Measurements from ENCODE around the gene TLL2. TPM values are rescaled to one million over a fixed set of nuclear protein-coding genes. Genes with fewer than 3 reads are reported as not detected.

TLL2 gene
- total and polyA plus RNA-seq, 2 donors (not counting 3 experiments of a cell fraction or from before 2014, with no cell fraction given) = 0.03 to 0.20 TPM

GRCh38 chr10:96541921-96542320 is 28.2 kb upstream of the TLL2 start:
- Histone ChIP-seq H3K36me3 (ENCODE audit: control insufficient read depth in 2 of 2, extremely low read depth in 1 of 2, insufficient read depth in 2 of 2, low read length in 2 of 2) (peaks cover 0 to 12% of the 10 kb centered on the region in 2 experiments), H3K9ac (replicated peaks; ENCODE audit: extremely low read depth, insufficient read depth, low read length) (no peak overlapping the region), H3K4me3 (replicated peaks in 1 of 3; ENCODE audit: insufficient read depth in 1 of 3, low read depth in 1 of 3, low read length in 3 of 3) (no peak overlapping the region), H3K79me2 (ENCODE audit: control insufficient read depth, insufficient read depth, low read length) (peaks cover 52% of the 10 kb centered on the region), H3K27me3 (ENCODE audit: control insufficient read depth in 2 of 2, insufficient read depth in 2 of 2, low read length in 2 of 2) (no peaks in the 10 kb centered on the region), H3K4me1 (ENCODE audit: control insufficient read depth, extremely low read depth, insufficient read depth, low read length) (no peaks in the 10 kb centered on the region), H3K9me1 (replicated peaks; ENCODE audit: control insufficient read depth, extremely low read depth, insufficient read depth, low read length) (no peaks in the 10 kb centered on the region), H3K27ac (ENCODE audit: insufficient read depth, low read depth, low read length) (no peak overlapping the region), H2AFZ (ENCODE audit: low read depth, low read length) (no peak overlapping the region), H3K4me2 (ENCODE audit: insufficient read depth, low read length) (no peak overlapping the region), H4K20me1 (replicated peaks; ENCODE audit: control insufficient read depth, extremely low read depth, insufficient read depth, low read length) (no peaks in the 10 kb centered on the region), H3K9me3 (replicated peaks; ENCODE audit: control insufficient read depth, insufficient read depth, low read length) (no peaks in the 10 kb centered on the region)
- no peak for FAIRE-seq
- ChIA-PET CTCF (interaction anchor here (2.7 kb wide), 1 partner anchor 28 kb away, joined by 8 read pairs; the partner anchor contains the start of gene TLL2), POLR2A (no interaction called here)
- no peak for TF ChIP-seq CTCF (IDR thresholded peaks at IDR 0.05; ENCODE audit: extremely low read depth in 1 of 2, insufficient read depth in 1 of 2, low read depth in 1 of 2, low read length in 2 of 2)
- TF ChIP-seq MYC (IDR thresholded peaks at IDR 0.05; ENCODE audit: low read depth, low read length) = no peak
- no peak for TF ChIP-seq GATA2 (IDR thresholded peaks at IDR 0.05; ENCODE audit: insufficient read depth, insufficient read length, low read depth, low read length)
- TF ChIP-seq FOS (IDR thresholded peaks at IDR 0.05; ENCODE audit: borderline replicate concordance, insufficient read depth, low read length) = no peak
- no peak for TF ChIP-seq POLR2AphosphoS5 (IDR thresholded peaks at IDR 0.05; ENCODE audit: insufficient read depth, low read depth, low read length)
- no peak for TF ChIP-seq MAX (IDR thresholded peaks at IDR 0.05; ENCODE audit: insufficient read depth, insufficient read length)
- no peak for TF ChIP-seq JUN (IDR thresholded peaks at IDR 0.05; ENCODE audit: borderline replicate concordance, insufficient read depth, insufficient read length, low read depth)
- no peak for TF ChIP-seq POLR2A (IDR thresholded peaks at IDR 0.05; ENCODE audit: low read depth, low read length)
- no peak for TF ChIP-seq EZH2 (IDR thresholded peaks at IDR 0.05; ENCODE audit: borderline replicate concordance, low read depth, low read length, severe bottlenecking)
- BruUV-seq (replicated peaks) = no TSS peak
- dilution Hi-C loops (cut with MboI; ENCODE audit: extremely low pct_ligation_motif_present, low sequenced_read_pairs) = no loop called here
- intact Hi-C loops (cut with micrococcal nuclease) = no loop called here
- DNase-seq (ENCODE audit: low read depth, low spot score) = no peak
